HG02938 (cell line): Measurements from ENCODE around the gene SLC12A6.
"Not testable (repeated sequence)": the region's sequence is repeated elsewhere in the genome, so short reads cannot be mapped to it uniquely, and the experiment has no call there.

ENCODE experiments used
- ATAC-seq: cut with Tn5 transposase; IDR thresholded peaks from one replicate; pipeline ENCODE4 v1.9.1; 2021; ENCODE audit warnings: mild to moderate bottlenecking, moderate library complexity; ENCODE audit not compliant: unreplicated experiment

The SLC12A6 gene

GRCh38 chr15:34358367-34358766, 20.8 kb upstream of the SLC12A6 start:
- no peak for ATAC-seq

GRCh38 chr15:34357653-34358052, 20.1 kb upstream of the SLC12A6 start:
- no peak for ATAC-seq

GRCh38 chr15:34355241-34355640, 17.7 kb upstream of the SLC12A6 start:
- no peak for ATAC-seq

GRCh38 chr15:34354286-34354685, 16.7 kb upstream of the SLC12A6 start:
- ATAC-seq = no peak

GRCh38 chr15:34353627-34354026, 16.0 kb upstream of the SLC12A6 start:
- no peak for ATAC-seq

- ATAC-seq = not testable (repeated sequence)
These were observed 15.4 kb upstream of the SLC12A6 start for GRCh38 chr15:34352996-34353395.

GRCh38 chr15:34349769-34350168, 12.2 kb upstream of the SLC12A6 start:
- ATAC-seq = no peak

- ATAC-seq = no peak
These were observed 11.2 kb upstream of the SLC12A6 start for GRCh38 chr15:34348735-34349300.

- no peak for ATAC-seq
These were observed 10.5 kb upstream of the SLC12A6 start for GRCh38 chr15:34347951-34348638.

GRCh38 chr15:34342737-34343575, 5.4 kb upstream of the SLC12A6 start, which contains the start of the genes NOP10 and NUTM1:
Gene NOP10, minus strand, starts transcription at chr15:34343136. Its CDS starts 63 bp downstream, at chr15:34343073.
Gene NUTM1, plus strand, starts transcription at chr15:34343315. Its CDS starts 382 bp downstream, at chr15:34343697.
- ATAC-seq = peak; percentile 91

GRCh38 chr15:34342213-34342736, 4.7 kb upstream of the SLC12A6 start:
- ATAC-seq = not testable (repeated sequence)

GRCh38 chr15:34341381-34342212, 4.0 kb upstream of the SLC12A6 start:
- ATAC-seq = no peak

- no peak for ATAC-seq
These were observed 2.4 kb upstream of the SLC12A6 start for GRCh38 chr15:34339946-34340345.

- ATAC-seq = no peak
These were observed 766 bp upstream of the SLC12A6 start for GRCh38 chr15:34338347-34338746.

- ATAC-seq = peak; percentile 1
These were observed 507 bp downstream of the SLC12A6 start for GRCh38 chr15:34336991-34337556.

- ATAC-seq = no peak
These were observed 1.2 kb downstream of the SLC12A6 start for GRCh38 chr15:34336231-34336990.

- no peak for ATAC-seq
These were observed 2.2 kb downstream of the SLC12A6 start for GRCh38 chr15:34335176-34336032.

GRCh38 chr15:34334672-34335071, 2.9 kb downstream of the SLC12A6 start:
- no peak for ATAC-seq
